ENCODE measurements around the gene DUS1L.

DNA sequence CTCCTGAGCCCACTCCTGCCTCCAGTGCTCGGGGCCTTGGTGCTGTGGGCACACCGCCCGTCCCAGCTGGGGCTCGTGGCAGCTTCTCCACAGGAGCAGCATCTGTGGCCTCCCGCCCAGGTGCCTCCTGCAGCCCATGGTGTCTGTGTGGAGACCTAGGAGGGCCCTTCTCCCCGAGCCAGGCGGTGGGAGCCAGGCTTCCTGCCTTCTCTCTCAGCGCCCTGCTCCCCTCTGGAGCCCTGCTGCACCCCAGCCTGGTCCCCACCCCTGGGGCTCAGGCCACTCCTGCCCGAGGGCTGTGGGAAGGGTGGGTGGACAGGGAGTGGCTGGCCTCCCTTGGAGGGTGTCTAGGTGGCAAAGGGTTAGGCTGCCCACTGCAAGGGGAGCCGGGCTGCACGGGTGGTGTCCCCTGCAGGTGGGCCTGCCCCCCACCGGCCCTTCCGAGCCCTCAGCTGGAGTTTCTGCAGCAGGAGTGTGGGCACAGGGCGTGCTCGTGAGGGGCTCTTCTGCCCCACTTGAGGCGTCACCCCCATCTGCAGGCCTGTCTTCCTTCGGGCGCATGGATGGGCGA, 53.9 kb downstream of the DUS1L start:
- TF ChIP-seq, protein P1, sequence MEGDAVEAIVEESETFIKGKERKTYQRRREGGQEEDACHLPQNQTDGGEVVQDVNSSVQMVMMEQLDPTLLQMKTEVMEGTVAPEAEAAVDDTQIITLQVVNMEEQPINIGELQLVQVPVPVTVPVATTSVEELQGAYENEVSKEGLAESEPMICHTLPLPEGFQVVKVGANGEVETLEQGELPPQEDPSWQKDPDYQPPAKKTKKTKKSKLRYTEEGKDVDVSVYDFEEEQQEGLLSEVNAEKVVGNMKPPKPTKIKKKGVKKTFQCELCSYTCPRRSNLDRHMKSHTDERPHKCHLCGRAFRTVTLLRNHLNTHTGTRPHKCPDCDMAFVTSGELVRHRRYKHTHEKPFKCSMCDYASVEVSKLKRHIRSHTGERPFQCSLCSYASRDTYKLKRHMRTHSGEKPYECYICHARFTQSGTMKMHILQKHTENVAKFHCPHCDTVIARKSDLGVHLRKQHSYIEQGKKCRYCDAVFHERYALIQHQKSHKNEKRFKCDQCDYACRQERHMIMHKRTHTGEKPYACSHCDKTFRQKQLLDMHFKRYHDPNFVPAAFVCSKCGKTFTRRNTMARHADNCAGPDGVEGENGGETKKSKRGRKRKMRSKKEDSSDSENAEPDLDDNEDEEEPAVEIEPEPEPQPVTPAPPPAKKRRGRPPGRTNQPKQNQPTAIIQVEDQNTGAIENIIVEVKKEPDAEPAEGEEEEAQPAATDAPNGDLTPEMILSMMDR (IDR thresholded peaks at IDR 0.05; ENCODE audit: low read depth, low read length, poor library complexity, severe bottlenecking): no peak
- TF ChIP-seq EZH2phosphoT487 (IDR thresholded peaks at IDR 0.05; ENCODE audit: borderline replicate concordance, low read length): no peak

All from DOHH2 (cell line).